HCT116 (cell line): ENCODE measurements around the gene ABCA9. TPM values are rescaled to one million over a fixed set of nuclear protein-coding genes. Genes with fewer than 3 reads are reported as not detected.
A peak's percentile ranks its signal among the peaks of the same experiment; 100 is the strongest.

Experiments used
- ATAC-seq: fragments of 200-7000 bp; cut with Tn5 transposase; 2 replicates; pipeline ENCODE4 v1.9.1; 2020; ENCODE audit warnings: mild to moderate bottlenecking, moderate library complexity
- BruUV-seq: library from RNA; stranded (reverse); fragments of 400-500 nt; replicated peaks from 2 replicates; lab custom pipeline; 2021; lab: Mats Ljungman, UMichigan
- CTCF ChIA-PET: fragments of 300-600 bp; sonication (Branson Sonifier 250); formaldehyde crosslinking; loops from one replicate; lab custom pipeline; 2021; ENCODE audit warnings: antibody characterized with exemption; lab: Charles Lee
- POLR2A ChIA-PET: fragments of 300-600, 350-600 bp; sonication (Branson Sonifier 250); formaldehyde crosslinking; loops from one replicate; lab custom pipeline; 2021; ENCODE audit warnings: antibody characterized with exemption; lab: Charles Lee
- RAD21 ChIA-PET, 2 experiments: fragments of 300-600 bp; sonication (Branson Sonifier 250); formaldehyde crosslinking; loops; one replicate each; lab custom pipeline; 2023; ENCODE audit warnings: low total read pairs in 2 of 2; ENCODE audit not compliant: uncharacterized antibody in 2 of 2, unreplicated experiment in 2 of 2, low non-redundant PET in 1 of 2; lab: Charles Lee
- DNase-seq: peaks from one replicate; pipeline ENCODE4 v3.0.0-alpha.2; 2010; ENCODE audit warnings: low read depth, low spot score
- H2AFZ ChIP-seq: fragments of 200-600 bp; shearing (Covaris generic), sonication (generic); 2 replicates; pipeline ENCODE4 v1.6.1; 2017; ENCODE audit warnings: low read depth, mixed run types, mixed read lengths, antibody characterized with exemption, low read length; ENCODE audit not compliant: poor library complexity, severe bottlenecking
- H3K27ac ChIP-seq: 2 replicates; pipeline ENCODE4 v1.5.1; 2012; ENCODE audit warnings: low read depth, low read length
- H3K27me3 ChIP-seq: fragments of 200-600 bp; sonication (generic); 2 replicates; pipeline ENCODE4 v1.6.1; 2016; ENCODE audit warnings: mixed run types, low read length, mixed read lengths; ENCODE audit not compliant: insufficient read depth
- H3K36me3 ChIP-seq, 2 experiments: fragments of 200-500 bp in 1 of 2; fragments of 200-600 bp in 1 of 2; sonication (Bioruptor generic) in 1 of 2; sonication (generic) in 1 of 2; 2 replicates each; pipeline versions ENCODE4 v1.5.1 to v1.6.1; 2014 to 2016; ENCODE audit warnings: low read length in 2 of 2, inconsistent platforms in 1 of 2, mixed read lengths in 1 of 2, mixed run types in 1 of 2; ENCODE audit not compliant: insufficient read depth in 2 of 2, control insufficient read depth in 1 of 2
- H3K4me1 ChIP-seq, 2 experiments: fragments of 200-600 bp in 1 of 2; sonication (generic) in 1 of 2; 2 replicates each; pipeline versions ENCODE4 v1.5.1 to v1.6.1; 2012 to 2017; ENCODE audit warnings: low read length in 2 of 2, inconsistent platforms in 1 of 2, mild to moderate bottlenecking in 1 of 2, mixed read lengths in 1 of 2, mixed run types in 1 of 2, moderate library complexity in 1 of 2; ENCODE audit not compliant: insufficient read depth in 2 of 2, control insufficient read depth in 1 of 2
- H3K4me2 ChIP-seq: fragments of 200-600 bp; sonication (generic); 2 replicates; pipeline ENCODE4 v1.6.1; 2017; ENCODE audit warnings: mixed run types, low read length, mixed read lengths
- H3K4me3 ChIP-seq, 2 experiments: fragments of 200-600 bp in 1 of 2; sonication (generic) in 1 of 2; replicated peaks in 1 of 2; 2 replicates each; pipeline ENCODE4 v1.5.1; 2011 to 2016; ENCODE audit warnings: low read length in 2 of 2, control low read depth in 1 of 2, low read depth in 1 of 2, mild to moderate bottlenecking in 1 of 2, mixed read lengths in 1 of 2, mixed run types in 1 of 2
- H3K79me2 ChIP-seq: fragments of 200-600 bp; sonication (generic); 2 replicates; pipeline ENCODE4 v1.6.1; 2017; ENCODE audit warnings: mild to moderate bottlenecking, mixed run types, low read length, moderate library complexity, mixed read lengths; ENCODE audit not compliant: insufficient read depth
- H3K9ac ChIP-seq: fragments of 200-600 bp; sonication (generic); 2 replicates; pipeline ENCODE4 v1.6.1; 2016; ENCODE audit warnings: low read length, mixed read lengths
- H3K9me2 ChIP-seq: fragments of 200-600 bp; sonication (generic), shearing (Covaris generic); 2 replicates; pipeline ENCODE4 v1.6.1; 2017; ENCODE audit warnings: mixed run types, mild to moderate bottlenecking, moderate library complexity; ENCODE audit not compliant: insufficient read depth
- H3K9me3 ChIP-seq, 2 experiments: fragments of 200-500 bp in 1 of 2; fragments of 200-600 bp in 1 of 2; sonication (Bioruptor generic) in 1 of 2; sonication (generic) in 1 of 2; 2 replicates each; pipeline ENCODE4 v1.6.1; 2014 to 2017; ENCODE audit warnings: low read length in 2 of 2, mixed read lengths in 2 of 2, inconsistent platforms in 1 of 2, low read depth in 1 of 2, mild to moderate bottlenecking in 1 of 2, mixed run types in 1 of 2, moderate library complexity in 1 of 2; ENCODE audit not compliant: control insufficient read depth in 1 of 2, insufficient read depth in 1 of 2
- H4K20me1 ChIP-seq: fragments of 200-600 bp; sonication (generic), shearing (Covaris generic); 2 replicates; pipeline ENCODE4 v1.6.1; 2017; ENCODE audit warnings: mixed run types, mild to moderate bottlenecking, moderate library complexity; ENCODE audit not compliant: insufficient read depth
- CEBPB ChIP-seq: IDR thresholded peaks from 2 replicates; pipeline ENCODE4 v1.6.1; 2012; ENCODE audit warnings: low read depth
- EZH2 ChIP-seq: fragments of 200-600 bp; sonication (generic); IDR thresholded peaks from 2 replicates; pipeline ENCODE4 v1.6.1; 2017; ENCODE audit warnings: antibody characterized with exemption, mixed run types
- EZH2phosphoT487 ChIP-seq: fragments of 200-600 bp; IDR thresholded peaks from 2 replicates; pipeline ENCODE4 v1.6.1; 2018; ENCODE audit warnings: antibody characterized with exemption, borderline replicate concordance
- FOSL1 ChIP-seq: IDR thresholded peaks from 2 replicates; pipeline ENCODE4 v1.6.1; 2012; ENCODE audit warnings: low read depth
- JUND ChIP-seq: IDR thresholded peaks from 2 replicates; pipeline ENCODE4 v1.6.1; 2012
- POLR2A ChIP-seq: IDR thresholded peaks from 2 replicates; pipeline ENCODE4 v1.7.0; 2011; ENCODE audit warnings: borderline replicate concordance; ENCODE audit not compliant: insufficient read depth, insufficient read length; ENCODE audit errors: extremely low read depth
- SRF ChIP-seq: IDR thresholded peaks from 2 replicates; pipeline ENCODE4 v1.6.1; 2012; ENCODE audit warnings: low read depth
- TCF7L2 ChIP-seq: IDR thresholded peaks from 2 replicates; pipeline ENCODE4 v1.7.0; 2011; ENCODE audit warnings: borderline replicate concordance, inconsistent platforms; ENCODE audit not compliant: insufficient read depth, insufficient read length; ENCODE audit errors: extremely low read depth
- ZFX ChIP-seq: fragments of 450-650 bp; IDR thresholded peaks from 2 replicates; pipeline ENCODE4 v1.6.1; 2017
- intact Hi-C: fragments of 100-400 bp; cut with micrococcal nuclease; formaldehyde crosslinking; loops from 2 replicates; pipeline ENCODE4 v1.10.0; 2022
- total RNA-seq: library from RNA; stranded (reverse); gene quantifications from one replicate; pipeline ENCODE4 v1.2.1, GENCODE V29; 2021; ENCODE audit not compliant: unreplicated experiment
- TF ChIP-seq, protein P1 (sequence below), 3 experiments: fragments of 200-600 bp in 1 of 3; sonication (generic) in 1 of 3; IDR thresholded peaks in 2 of 3; conservative IDR thresholded peaks in 1 of 3; 2 replicates each; pipeline ENCODE4 v1.5.1; 2012 to 2017; ENCODE audit warnings: low read depth in 2 of 3, low read length in 2 of 3, antibody characterized with exemption in 1 of 3, borderline replicate concordance in 1 of 3, control low read depth in 1 of 3, mild to moderate bottlenecking in 1 of 3, mixed read lengths in 1 of 3, mixed run types in 1 of 3, moderate library complexity in 1 of 3; ENCODE audit not compliant: insufficient read depth in 1 of 3
- TF ChIP-seq, protein P2 (sequence below): IDR thresholded peaks from 2 replicates; pipeline ENCODE4 v1.6.1; 2012; ENCODE audit warnings: low read depth
- TF ChIP-seq, protein P3 (sequence below): IDR thresholded peaks from 2 replicates; pipeline ENCODE4 v1.6.1; 2012
- TF ChIP-seq, protein P4 (sequence below): IDR thresholded peaks from 2 replicates; pipeline ENCODE4 v1.6.1; 2011; ENCODE audit warnings: mild to moderate bottlenecking, low read length, moderate library complexity; ENCODE audit not compliant: insufficient replicate concordance; ENCODE audit errors: extremely low read depth

Gene ABCA9
- total RNA-seq, 1 experiment from 2014 or later: not detected

DNA sequence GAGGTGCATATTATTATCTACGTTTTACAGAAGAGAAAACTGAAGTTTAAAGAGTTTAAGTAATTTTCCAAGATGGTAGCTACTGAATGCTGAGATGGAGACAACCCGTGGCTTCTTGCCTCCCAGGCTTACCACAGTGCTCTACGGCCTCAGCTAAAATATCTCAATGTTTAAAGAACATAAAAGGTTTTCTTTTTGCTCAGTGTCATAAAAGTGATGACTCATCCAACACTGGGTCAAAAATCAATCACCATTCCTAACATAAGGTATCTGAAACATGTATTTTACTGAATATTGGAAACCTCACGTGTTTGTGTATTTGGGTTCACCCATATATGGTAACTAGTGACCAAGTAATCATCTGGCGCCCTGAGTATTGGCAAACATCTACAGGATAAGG lies 18.4 kb downstream of the ABCA9 start:
- no peaks in the 10 kb centered on the region for H3K36me3 ChIP-seq
- no TSS peak for BruUV-seq
- no peak overlapping the region for H3K4me2 ChIP-seq
- ATAC-seq (peak; percentile 63; the same call in 1 of the 2 replicates), DNase-seq (no peak)
- H4K20me1 ChIP-seq: no peaks in the 10 kb centered on the region
- H3K9me3 ChIP-seq: no peaks in the 10 kb centered on the region
- H3K27ac ChIP-seq: no peak overlapping the region
- no peak overlapping the region for H3K9ac ChIP-seq
- TF ChIP-seq TCF7L2: peak; percentile 19
- peak; percentile 37; the same call in 1 of the 2 replicates for TF ChIP-seq JUND
- TF ChIP-seq, protein P1, sequence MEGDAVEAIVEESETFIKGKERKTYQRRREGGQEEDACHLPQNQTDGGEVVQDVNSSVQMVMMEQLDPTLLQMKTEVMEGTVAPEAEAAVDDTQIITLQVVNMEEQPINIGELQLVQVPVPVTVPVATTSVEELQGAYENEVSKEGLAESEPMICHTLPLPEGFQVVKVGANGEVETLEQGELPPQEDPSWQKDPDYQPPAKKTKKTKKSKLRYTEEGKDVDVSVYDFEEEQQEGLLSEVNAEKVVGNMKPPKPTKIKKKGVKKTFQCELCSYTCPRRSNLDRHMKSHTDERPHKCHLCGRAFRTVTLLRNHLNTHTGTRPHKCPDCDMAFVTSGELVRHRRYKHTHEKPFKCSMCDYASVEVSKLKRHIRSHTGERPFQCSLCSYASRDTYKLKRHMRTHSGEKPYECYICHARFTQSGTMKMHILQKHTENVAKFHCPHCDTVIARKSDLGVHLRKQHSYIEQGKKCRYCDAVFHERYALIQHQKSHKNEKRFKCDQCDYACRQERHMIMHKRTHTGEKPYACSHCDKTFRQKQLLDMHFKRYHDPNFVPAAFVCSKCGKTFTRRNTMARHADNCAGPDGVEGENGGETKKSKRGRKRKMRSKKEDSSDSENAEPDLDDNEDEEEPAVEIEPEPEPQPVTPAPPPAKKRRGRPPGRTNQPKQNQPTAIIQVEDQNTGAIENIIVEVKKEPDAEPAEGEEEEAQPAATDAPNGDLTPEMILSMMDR (IDR thresholded peaks at IDR 0.05 in 2 of 3, conservative IDR thresholded peaks at IDR 0.05 in 1 of 3; ENCODE audit: borderline replicate concordance in 1 of 3, insufficient read depth in 1 of 3, low read depth in 2 of 3, low read length in 2 of 3): no peak
- peak; percentile 32; the same call in 1 of the 2 replicates for TF ChIP-seq FOSL1
- ChIA-PET POLR2A (no interaction called here), RAD21 (no interaction called here), CTCF (interaction anchor here (1.3 kb wide), 1 partner anchor 271 kb away, joined by 3 read pairs; no protein-coding TSS in a partner anchor)
- no peak overlapping the region for H2AFZ ChIP-seq
- H3K79me2 ChIP-seq: no peaks in the 10 kb centered on the region
- H3K27me3 ChIP-seq: no peaks in the 10 kb centered on the region
- H3K4me3 ChIP-seq: no peak overlapping the region
- H3K9me2 ChIP-seq: no peaks in the 10 kb centered on the region
- intact Hi-C loops: no loop called here
- H3K4me1 ChIP-seq: peaks cover 7 to 10% of the 10 kb centered on the region in 2 experiments; a peak in 2 of 4 replicates

DNA sequence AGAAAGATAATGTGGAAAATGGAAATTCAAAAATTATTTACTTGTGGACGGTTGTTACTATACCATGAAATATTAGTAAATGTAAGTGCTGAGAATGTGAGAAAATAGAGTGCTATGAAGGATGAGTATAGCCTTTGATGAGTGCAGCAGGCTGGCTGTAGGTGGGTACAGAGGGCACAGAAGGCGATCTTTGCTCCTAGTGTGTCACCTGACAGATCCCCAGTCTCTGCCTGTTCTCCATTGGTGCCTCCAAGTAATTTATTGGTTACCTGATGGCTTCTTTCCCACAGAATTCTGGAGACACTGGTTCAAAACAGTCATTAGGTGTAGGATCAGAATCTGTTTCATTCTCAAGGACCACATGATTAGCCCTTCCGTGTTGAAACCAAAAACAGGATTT lies 28.9 kb downstream of the ABCA9 start:
- H3K36me3 ChIP-seq: no peaks in the 10 kb centered on the region
- BruUV-seq: no TSS peak
- ATAC-seq: no peak
- H4K20me1 ChIP-seq: no peaks in the 10 kb centered on the region
- no peak for DNase-seq
- ChIA-PET RAD21 (no interaction called here), CTCF (no interaction called here), POLR2A (no interaction called here)
- H3K27ac ChIP-seq: no peak overlapping the region
- H3K79me2 ChIP-seq: no peaks in the 10 kb centered on the region
- H3K27me3 ChIP-seq: no peaks in the 10 kb centered on the region
- intact Hi-C loops: no loop called here
- H3K4me3 ChIP-seq: no peak overlapping the region
- no peak overlapping the region for H3K4me2 ChIP-seq
- H3K9me3 ChIP-seq: no peaks in the 10 kb centered on the region
- no peaks in the 10 kb centered on the region for H3K4me1 ChIP-seq
- H3K9me2 ChIP-seq: no peaks in the 10 kb centered on the region
- no peak overlapping the region for H3K9ac ChIP-seq
- no peak overlapping the region for H2AFZ ChIP-seq
- TF ChIP-seq POLR2A (no peak), TCF7L2 (no peak), ZFX (no peak), EZH2phosphoT487 (no peak), SRF (no peak), CEBPB (no peak), EZH2 (no peak)
- TF ChIP-seq, protein P2, sequence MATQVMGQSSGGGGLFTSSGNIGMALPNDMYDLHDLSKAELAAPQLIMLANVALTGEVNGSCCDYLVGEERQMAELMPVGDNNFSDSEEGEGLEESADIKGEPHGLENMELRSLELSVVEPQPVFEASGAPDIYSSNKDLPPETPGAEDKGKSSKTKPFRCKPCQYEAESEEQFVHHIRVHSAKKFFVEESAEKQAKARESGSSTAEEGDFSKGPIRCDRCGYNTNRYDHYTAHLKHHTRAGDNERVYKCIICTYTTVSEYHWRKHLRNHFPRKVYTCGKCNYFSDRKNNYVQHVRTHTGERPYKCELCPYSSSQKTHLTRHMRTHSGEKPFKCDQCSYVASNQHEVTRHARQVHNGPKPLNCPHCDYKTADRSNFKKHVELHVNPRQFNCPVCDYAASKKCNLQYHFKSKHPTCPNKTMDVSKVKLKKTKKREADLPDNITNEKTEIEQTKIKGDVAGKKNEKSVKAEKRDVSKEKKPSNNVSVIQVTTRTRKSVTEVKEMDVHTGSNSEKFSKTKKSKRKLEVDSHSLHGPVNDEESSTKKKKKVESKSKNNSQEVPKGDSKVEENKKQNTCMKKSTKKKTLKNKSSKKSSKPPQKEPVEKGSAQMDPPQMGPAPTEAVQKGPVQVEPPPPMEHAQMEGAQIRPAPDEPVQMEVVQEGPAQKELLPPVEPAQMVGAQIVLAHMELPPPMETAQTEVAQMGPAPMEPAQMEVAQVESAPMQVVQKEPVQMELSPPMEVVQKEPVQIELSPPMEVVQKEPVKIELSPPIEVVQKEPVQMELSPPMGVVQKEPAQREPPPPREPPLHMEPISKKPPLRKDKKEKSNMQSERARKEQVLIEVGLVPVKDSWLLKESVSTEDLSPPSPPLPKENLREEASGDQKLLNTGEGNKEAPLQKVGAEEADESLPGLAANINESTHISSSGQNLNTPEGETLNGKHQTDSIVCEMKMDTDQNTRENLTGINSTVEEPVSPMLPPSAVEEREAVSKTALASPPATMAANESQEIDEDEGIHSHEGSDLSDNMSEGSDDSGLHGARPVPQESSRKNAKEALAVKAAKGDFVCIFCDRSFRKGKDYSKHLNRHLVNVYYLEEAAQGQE: no peak
- TF ChIP-seq, protein P3, sequence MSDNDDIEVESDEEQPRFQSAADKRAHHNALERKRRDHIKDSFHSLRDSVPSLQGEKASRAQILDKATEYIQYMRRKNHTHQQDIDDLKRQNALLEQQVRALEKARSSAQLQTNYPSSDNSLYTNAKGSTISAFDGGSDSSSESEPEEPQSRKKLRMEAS: no peak
- TF ChIP-seq, protein P4, sequence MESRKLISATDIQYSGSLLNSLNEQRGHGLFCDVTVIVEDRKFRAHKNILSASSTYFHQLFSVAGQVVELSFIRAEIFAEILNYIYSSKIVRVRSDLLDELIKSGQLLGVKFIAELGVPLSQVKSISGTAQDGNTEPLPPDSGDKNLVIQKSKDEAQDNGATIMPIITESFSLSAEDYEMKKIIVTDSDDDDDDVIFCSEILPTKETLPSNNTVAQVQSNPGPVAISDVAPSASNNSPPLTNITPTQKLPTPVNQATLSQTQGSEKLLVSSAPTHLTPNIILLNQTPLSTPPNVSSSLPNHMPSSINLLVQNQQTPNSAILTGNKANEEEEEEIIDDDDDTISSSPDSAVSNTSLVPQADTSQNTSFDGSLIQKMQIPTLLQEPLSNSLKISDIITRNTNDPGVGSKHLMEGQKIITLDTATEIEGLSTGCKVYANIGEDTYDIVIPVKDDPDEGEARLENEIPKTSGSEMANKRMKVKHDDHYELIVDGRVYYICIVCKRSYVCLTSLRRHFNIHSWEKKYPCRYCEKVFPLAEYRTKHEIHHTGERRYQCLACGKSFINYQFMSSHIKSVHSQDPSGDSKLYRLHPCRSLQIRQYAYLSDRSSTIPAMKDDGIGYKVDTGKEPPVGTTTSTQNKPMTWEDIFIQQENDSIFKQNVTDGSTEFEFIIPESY: no peak
